Activated CD8-positive, alpha-beta memory T cell treated with anti-CD3 and anti-CD28 coated beads for 24 hours (primary cell): ENCODE data around the gene TMTC1.
"Not testable (repeated sequence)": the region's sequence is repeated elsewhere in the genome, so short reads cannot be mapped to it uniquely, and the experiment has no call there.

Source experiments
- DNase-seq: peaks from one replicate; pipeline ENCODE4 v3.0.0-alpha.2; 2020

TMTC1 gene

GRCh38 chr12:29563636-29564035 lies 220.1 kb downstream of the TMTC1 start:
- no peak for DNase-seq

- no peak for DNase-seq
These were observed 220.7 kb downstream of the TMTC1 start for GRCh38 chr12:29563071-29563470.

GRCh38 chr12:29562110-29562804 lies 221.5 kb downstream of the TMTC1 start:
- no peak for DNase-seq

- no peak for DNase-seq
These were observed 222.1 kb downstream of the TMTC1 start for GRCh38 chr12:29561664-29562071.

GRCh38 chr12:29559198-29559597 lies 224.5 kb downstream of the TMTC1 start:
- no peak for DNase-seq

- no peak for DNase-seq
These were observed 227.4 kb downstream of the TMTC1 start for GRCh38 chr12:29556363-29556762.

GRCh38 chr12:29555451-29555850 lies 228.3 kb downstream of the TMTC1 start:
- DNase-seq: not testable (repeated sequence)

- no peak for DNase-seq
These were observed 230.6 kb downstream of the TMTC1 start for GRCh38 chr12:29552994-29553748.

GRCh38 chr12:29552324-29552927 lies 231.3 kb downstream of the TMTC1 start:
- peak; percentile 76 for DNase-seq

GRCh38 chr12:29551812-29552211 lies 231.9 kb downstream of the TMTC1 start:
- DNase-seq: no peak

GRCh38 chr12:29547864-29548263 lies 235.9 kb downstream of the TMTC1 start:
- no peak for DNase-seq

GRCh38 chr12:29547151-29547632 lies 236.6 kb downstream of the TMTC1 start:
- DNase-seq: no peak

GRCh38 chr12:29546000-29546399 lies 237.7 kb downstream of the TMTC1 start:
- no peak for DNase-seq

- no peak for DNase-seq
These were observed 238.7 kb downstream of the TMTC1 start for GRCh38 chr12:29545102-29545467.

- DNase-seq: no peak
These were observed 239.2 kb downstream of the TMTC1 start for GRCh38 chr12:29544428-29545101.

GRCh38 chr12:29543036-29543435 lies 240.7 kb downstream of the TMTC1 start:
- no peak for DNase-seq

GRCh38 chr12:29537298-29537697 lies 246.4 kb downstream of the TMTC1 start:
- no peak for DNase-seq

- DNase-seq: no peak
These were observed 248.8 kb downstream of the TMTC1 start for GRCh38 chr12:29534935-29535334.

GRCh38 chr12:29533815-29534489 lies 249.8 kb downstream of the TMTC1 start:
- no peak for DNase-seq

GRCh38 chr12:29531471-29531870 lies 252.3 kb downstream of the TMTC1 start:
- DNase-seq: no peak

GRCh38 chr12:29530436-29530835 lies 253.3 kb downstream of the TMTC1 start:
- no peak for DNase-seq

GRCh38 chr12:29528161-29528560 lies 255.6 kb downstream of the TMTC1 start:
- DNase-seq: no peak

GRCh38 chr12:29521951-29522350 lies 261.8 kb downstream of the TMTC1 start:
- DNase-seq: no peak
